Hindlimb muscle (tissue), 1 donor: Measurements from ENCODE around the gene FASTKD1. TPM values are rescaled to one million over a fixed set of nuclear protein-coding genes. Genes with fewer than 3 reads are reported as not detected.

Source experiments
- DNase-seq: peaks from one replicate; pipeline ENCODE4 v3.0.0-alpha.2; 2013
- polyA plus RNA-seq: library from polyadenylated mRNA; unstranded; fragments of 120-200 nt; gene quantifications from one replicate; pipeline ENCODE4 v1.2.1, GENCODE V29; 2013; ENCODE audit not compliant: insufficient read length

FASTKD1 gene
- polyA plus RNA-seq, 1 donor: 22.1 TPM

DNA sequence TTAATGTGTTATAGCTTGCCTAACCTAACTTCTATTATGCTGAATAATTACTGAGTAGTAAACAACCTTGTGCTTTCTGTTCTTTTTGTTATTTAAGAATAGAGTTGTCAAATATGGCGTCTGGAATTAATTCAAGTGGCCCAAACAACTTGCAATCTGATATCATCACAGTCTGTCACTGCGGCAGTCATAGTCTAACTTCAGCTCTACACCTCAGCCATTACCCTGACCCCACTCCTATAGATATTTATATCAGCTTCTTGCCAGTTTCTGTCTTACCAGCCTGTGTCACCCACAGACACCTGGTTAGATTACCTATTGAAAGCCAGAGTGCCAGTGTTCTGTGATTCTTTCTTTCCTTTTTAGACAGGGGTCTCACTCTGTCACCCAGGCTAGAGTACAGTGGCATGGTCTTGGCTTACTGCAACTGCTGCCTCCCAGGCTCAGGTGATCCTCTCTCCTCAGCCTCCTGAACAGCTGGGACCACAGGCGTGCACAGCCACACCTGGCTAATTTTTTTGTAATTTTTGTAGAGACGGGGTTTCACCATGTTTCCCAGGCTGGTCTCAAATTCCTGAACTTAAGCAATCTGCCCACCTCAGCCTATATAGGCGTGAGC lies 78.2 kb downstream of the FASTKD1 start:
- no peak for DNase-seq

GRCh38 chr2:169493360-169493759 lies 80.3 kb downstream of the FASTKD1 start:
- no peak for DNase-seq

DNA sequence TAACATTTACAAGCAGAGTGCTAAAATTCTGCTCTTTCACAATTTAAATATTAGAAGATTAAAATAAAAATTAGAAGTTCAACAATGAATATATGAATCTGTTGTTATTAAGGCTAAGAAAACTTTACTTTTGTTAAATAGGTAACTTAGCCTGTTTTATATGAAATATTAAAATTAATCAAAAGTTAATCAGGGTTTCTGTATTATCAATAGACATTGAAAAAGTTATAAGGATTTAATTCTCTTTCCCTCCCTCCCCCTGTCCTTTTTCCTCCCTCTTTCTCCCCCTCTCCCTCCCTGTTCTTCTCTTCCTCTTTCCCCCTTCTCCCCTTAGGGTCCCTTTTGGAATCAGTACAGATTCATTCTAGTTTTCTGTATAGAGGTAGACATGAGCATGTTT lies 82.3 kb downstream of the FASTKD1 start:
- no peak for DNase-seq

GRCh38 chr2:169490834-169491233 lies 82.8 kb downstream of the FASTKD1 start:
- DNase-seq: no peak

- DNase-seq: no peak
Observed at GRCh38 chr2:169486487-169486886, 87.2 kb downstream of the FASTKD1 start.

DNA sequence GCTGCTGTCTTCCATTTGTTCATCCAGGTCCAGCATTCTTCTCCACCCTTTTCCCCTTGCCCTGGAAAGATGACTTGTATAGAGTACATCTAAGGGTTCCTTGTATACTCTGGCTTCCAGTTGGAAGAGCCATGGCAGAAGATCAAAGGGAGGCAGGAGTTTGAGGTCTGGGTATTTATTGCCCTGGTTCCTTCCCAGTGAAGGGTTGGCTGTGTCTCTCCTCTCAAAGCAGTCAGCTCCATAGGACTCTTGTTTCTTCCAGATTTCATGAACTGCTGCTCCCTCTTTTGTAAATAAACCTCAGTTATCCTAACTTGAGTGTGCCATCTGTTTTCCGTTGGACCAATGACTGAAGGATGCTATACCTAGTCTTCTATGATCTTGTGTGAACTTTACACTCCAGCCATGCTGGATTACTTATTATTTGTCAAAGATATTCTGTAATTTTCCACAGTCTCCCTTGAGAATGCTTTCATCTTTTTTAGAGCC lies 88.0 kb downstream of the FASTKD1 start:
- no peak for DNase-seq

- DNase-seq: no peak
Observed at GRCh38 chr2:169480079-169480465, 93.6 kb downstream of the FASTKD1 start.

Other genes starting within 250 kb of the FASTKD1 start
- 0.05 TPM for gene LRP2, start 211.3 kb downstream of the FASTKD1 start, polyA plus RNA-seq
- 5.3 TPM for gene BBS5, start 94.4 kb downstream of the FASTKD1 start, polyA plus RNA-seq
- gene KLHL41, start 64.2 kb downstream of the FASTKD1 start, polyA plus RNA-seq: 3,726 TPM
- 44.8 TPM for gene PPIG, start 10.5 kb upstream of the FASTKD1 start, polyA plus RNA-seq
- not detected for gene CFAP210, start 120.5 kb upstream of the FASTKD1 start, polyA plus RNA-seq
- gene PHOSPHO2, start 120.6 kb upstream of the FASTKD1 start, polyA plus RNA-seq: 4.1 TPM
- gene KLHL23, start 160.0 kb upstream of the FASTKD1 start, polyA plus RNA-seq: 25.5 TPM
- 97.3 TPM for gene SSB, start 225.0 kb upstream of the FASTKD1 start, polyA plus RNA-seq